KG1 (cell line): ENCODE measurements around the gene ZNF608.
A peak's percentile ranks its signal among the peaks of the same experiment; 100 is the strongest.

Source experiments
- DNase-seq: peaks from one replicate; lab custom pipeline; 2025; lab: John Stamatoyannopoulos, UW

ZNF608 gene

DNA sequence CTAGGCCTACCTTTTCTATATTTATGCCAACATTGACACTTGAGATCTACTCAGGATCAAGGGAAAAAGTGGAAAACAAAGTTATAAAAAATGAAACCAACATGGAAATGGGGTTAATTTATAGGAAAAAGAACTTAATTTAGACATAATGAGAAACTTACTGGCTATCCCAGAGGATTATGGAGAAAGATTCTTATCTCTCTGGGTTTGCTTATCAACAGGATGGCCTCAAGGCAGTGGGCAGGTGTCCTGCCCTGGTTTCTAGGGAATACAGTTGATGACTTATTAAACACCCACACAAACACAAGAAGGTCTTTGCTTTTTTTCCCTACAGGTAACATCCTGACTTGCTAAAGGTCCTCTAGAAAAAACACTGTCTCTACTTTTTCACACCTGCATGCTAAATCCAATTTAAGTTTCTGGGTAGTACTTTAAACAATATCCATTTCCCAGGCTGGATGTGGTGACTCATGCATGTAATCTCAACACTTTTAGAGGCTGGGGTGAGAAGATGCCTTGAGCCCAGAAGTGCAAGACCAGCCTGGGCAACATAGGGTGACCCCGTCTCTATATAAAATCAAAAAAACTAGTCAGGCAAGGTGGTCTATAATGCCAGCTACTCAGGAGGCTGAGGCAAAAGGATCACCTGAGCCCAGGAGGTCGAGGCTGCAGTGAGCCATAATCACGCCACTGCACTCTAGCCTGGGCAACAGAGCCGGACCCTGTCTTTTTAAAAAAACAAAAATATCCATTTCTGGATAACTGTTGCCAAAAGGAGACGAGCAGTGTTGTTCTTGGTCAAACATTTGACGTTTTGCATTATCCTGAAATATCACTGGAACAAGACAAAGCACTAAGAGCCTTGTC lies 6.6 kb upstream of the ZNF608 start:
- DNase-seq: no peak

DNA sequence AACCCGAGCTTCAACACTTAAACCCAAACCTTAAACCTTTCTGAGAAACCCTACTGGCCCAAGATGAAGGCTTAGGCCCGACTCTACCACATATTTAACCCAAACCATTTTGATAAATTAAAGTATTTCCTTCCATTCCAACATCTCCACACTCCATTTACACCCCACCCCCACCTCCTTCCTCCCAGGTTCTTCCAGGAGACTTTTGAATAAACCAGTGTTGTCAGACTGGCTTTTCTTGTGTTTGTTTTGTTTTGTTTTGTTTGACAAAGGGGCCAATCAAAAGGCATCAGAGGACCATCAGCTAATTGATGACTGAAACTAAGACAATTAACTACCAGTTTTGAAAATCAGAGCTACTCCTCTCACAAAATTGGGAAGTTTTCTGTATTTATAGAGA lies 4.6 kb upstream of the ZNF608 start:
- DNase-seq: no peak

DNA sequence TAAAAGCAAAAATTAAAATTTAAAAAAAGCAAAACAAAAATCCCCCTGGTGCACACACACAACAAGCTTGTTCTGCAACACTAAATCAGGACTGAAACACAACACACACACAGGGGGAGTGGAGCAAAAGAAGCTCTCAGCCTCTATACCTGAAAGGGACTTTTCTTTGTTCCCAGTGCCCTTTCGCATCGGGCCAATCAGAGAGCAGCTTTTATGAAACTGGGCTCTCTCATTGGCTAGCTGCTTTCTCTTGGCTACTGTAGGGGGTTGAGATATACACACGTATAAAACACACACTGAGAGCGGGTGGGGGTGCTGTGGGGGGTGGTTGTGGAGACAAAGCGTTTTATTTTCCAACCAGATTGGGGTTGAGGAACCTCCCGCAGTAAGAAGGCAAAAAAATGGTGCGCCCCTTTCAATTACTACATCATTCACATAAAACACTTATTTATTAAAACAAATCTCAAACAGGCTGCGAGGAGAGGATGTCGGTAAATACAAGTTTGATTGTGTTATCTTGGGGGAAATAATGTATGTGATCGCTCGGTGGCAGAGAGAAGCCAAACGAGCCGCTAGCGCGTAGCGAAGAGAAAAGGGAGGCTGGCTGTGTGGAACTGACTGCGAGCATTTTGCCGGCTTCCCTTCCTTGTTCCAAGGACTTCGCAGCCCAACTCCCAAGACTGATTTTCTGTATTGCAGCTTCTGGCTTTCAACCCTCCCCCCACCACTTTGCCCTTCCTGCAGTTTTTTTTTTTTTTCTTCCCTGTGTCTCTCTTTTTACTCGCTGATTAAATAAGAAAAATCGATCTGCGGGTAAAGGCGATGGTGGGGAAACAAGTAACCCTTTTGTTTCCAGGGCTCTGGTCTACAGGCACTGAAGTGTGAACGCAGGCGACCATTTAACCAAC lies 2.5 kb upstream of the ZNF608 start:
- DNase-seq: peak; percentile 36

DNA sequence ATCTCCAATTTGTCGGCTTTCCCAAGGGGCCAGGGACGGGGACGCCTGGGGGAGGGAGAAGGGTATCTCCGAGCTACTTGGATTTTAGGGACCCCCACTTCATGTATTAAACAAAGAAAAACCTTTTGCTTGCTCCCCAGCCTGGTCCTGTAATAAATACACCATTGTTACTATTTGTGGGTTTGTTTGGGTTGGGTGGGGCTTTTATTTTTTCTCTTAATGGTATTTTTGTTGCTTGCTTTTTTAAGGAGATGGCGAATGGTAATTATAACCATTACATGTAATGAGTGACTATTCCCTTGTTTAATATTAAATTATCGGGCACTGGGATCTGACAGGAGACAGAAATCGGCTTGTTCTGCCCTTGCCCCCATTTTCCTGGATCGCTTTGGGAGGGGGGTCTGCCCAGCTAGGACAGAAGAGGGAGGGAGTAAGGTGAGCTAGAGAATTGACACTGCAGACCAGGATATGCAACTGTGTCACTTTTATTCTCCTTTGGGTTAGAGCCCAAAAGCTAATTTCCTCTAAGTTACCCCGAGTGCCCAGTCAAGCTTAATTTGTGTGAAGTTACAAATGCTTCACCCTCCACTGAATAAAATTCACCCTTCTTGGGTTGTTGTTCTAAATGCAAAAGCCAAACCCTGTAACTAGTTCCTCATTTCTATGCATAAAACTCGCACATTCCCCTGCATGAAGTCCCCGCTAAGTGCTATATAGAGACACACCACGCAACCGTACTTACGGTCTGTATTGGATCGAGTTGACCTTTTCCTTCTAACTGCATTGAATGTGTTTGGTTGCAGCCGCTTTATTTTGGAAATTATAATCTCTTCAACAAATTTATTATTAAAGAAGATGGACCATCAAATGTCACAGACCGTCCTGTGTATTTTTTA lies 1.6 kb upstream of the ZNF608 start:
- peak; percentile 1 for DNase-seq

DNA sequence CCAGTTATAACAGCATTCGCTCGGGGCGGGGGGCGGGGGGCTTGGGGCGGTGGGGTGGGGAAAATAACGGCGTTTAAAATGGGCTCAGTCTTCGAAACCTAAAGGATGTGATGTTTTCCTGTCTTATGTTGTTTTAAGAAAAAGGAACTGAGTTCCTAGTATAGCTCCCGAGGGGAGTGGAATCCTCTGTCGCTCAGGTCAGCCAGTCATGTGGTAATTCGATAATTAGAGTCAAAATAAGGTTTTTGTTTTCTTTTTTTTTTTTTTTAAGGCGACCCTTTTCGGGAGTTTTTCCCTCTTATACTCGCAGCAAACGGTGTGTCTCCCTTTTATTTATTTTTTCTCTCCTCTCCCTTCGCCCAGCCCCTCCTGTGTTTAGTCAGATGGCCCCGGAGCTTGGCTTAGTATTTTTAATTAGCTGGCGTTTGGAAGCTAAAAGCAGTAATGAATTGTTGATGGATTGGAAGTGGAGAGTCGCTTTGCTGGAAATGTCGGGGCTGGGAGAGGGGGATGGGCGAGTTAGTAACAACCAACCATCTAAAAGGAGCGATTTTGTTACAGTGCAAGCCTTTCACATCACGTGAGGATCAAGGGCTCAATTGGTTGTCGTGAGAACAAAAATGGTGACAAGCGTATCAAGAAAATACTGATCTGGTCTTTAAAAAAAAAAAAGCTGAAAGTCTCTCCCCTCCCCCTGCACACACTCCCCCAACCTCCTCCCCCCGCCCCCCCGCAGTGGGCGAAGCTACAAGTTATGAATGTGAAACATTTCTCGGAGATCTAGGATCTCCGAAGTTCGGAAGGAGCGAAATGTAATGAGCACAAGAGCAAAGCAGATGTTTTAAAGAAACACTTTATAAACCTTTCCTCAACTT lies 714 bp upstream of the ZNF608 start:
- DNase-seq: peak; percentile 13

DNA sequence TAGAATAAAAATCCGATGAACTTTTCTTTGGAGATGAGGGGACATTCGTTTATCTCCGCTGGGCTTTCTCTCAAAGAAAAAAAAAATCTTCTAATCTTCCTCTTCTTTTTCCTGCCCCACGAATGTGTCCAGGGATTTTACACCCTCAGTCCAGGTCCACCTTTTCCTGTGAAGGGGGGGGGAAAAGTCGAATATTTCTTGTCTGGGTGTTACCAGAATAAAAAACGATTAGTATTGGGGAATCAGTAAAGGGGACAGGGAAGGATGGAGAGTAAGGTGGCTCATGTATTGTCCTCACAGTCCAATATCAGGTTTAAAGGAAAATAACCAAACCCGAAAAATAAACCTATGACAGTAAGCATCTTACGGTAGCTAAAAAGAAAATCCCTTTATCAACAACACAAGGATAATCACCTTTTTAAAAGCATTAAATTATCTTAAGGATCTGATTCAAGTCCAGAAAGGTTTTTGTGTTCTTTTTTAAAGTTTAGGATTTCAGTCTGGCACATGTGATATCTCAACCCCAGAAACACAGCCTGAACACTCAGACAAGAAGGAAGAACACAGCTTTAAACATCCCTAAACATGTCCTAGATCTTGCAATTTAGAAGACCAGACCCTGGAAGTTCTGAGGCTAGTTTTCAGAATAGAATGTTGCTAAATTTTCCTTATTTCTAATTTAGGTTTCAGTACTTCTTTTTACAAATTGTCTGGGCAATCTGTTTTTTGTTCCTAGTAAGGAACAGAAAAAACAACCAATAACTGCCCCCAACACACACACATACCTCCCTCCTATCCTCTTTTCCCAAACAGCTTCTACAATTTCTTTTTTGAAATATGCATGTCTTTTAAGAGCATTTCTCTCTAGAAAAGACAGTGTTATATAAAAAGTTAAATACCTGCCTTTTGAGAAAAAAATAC lies 1.2 kb downstream of the ZNF608 start:
- DNase-seq: no peak

DNA sequence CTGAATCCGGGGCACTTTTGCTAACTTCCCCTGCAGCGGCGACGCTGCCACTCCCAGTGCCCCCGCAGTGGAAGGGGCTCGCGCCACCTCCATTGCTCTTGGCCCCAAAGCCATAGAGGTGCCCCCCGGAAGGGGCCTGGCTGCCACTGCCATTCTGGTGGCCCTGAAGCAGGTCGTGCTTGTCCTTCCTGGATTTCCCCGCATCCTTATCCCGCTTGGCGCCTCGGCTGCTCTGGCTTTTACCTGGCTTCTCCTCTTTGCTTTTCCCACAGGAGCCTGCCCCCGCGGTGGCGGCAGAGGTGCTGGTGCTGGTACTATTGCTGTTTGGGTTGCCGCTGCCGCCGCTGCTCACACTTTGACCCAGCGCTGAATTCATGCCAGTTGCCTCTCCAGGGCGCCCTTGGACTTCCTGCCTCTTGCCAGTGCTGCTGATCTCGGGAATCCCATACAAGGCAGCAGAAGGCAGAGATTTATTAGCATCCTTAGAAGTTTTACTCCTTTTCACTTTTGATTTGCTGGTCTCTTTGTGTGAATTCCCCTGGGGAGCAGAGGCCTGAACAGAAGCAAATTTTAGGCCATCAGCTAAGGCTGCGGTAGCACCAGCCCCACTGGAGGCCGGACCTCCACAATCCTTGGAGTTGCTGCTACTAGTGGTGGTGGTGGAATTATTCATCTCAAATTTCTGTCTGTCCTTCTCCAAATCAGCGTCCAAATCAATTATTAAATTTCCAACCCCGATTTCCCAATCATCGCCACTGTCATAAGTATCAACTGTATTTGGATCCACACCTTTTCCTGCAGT lies 2.1 kb downstream of the ZNF608 start:
- no peak for DNase-seq

DNA sequence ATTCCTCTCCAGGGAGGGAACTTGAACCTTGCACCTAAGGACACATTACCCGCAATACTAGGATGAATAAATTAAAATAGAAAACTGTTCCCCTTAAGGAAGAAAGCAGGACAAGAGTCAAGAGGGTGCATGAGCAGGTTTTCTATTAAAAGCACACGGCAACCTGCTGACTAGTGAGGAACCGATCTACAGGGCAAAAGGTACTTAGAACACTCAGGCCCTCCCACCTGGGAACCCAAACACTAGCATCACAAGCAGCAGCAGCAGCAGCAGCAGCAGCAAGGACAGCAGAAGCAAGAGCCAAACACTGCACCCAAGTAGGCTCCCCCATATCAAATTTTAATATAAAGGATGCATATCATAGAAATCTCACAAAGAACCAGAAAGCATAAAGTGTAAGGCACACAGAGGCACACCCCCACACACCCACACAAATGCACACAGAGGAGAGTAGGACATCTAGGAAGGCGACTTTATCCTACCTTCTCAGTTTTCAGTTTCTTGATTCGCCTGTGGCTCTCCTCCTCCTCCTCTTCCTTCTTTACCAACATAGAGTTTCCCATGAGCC lies 2.8 kb downstream of the ZNF608 start:
- no peak for DNase-seq

DNA sequence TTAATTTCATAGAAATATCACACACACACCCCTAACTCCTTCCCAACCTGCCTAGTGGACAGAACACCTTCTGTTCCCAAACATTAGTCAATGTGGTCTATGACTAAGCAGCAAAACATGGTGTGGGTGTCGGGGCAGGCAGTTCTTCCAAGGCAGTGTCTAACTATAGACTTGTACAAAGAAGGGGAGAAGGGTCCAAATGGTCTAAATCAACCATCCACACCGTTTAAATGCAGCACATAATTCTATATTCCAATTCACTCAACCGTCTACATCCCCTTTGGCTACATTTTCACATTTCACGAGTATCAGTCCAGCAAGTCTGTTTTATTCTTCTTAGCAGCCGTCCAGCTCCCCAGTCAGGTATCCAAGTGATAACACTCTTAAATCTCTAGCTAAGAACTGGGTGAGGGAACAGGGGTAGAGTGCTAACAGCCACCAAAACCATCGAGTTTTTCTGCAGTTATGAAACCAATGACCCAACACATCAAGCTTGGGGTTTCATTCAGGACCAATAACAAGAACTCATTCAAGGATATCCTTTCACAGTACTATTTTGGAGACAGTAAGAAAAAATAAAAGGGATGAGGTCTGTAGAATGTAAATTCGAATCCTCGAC lies 3.3 kb downstream of the ZNF608 start:
- DNase-seq: no peak

DNA sequence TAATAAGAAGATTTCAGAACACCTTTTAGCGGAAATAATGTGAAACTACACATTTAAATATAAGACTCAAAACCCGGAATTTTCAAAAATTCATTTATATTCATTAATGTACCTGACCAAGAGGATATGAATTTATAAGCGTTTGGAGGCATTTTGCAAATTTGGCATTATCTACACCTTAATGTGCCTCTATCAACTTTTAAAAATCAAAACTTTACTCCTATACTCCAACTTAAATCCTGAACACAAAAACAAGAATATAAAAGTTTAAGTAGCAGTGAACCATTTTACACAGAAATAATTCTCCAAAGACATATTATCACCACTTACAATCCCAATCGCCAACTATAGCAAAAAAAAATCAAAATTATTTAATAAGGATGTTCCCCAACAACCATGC lies 3.9 kb downstream of the ZNF608 start:
- DNase-seq: no peak

DNA sequence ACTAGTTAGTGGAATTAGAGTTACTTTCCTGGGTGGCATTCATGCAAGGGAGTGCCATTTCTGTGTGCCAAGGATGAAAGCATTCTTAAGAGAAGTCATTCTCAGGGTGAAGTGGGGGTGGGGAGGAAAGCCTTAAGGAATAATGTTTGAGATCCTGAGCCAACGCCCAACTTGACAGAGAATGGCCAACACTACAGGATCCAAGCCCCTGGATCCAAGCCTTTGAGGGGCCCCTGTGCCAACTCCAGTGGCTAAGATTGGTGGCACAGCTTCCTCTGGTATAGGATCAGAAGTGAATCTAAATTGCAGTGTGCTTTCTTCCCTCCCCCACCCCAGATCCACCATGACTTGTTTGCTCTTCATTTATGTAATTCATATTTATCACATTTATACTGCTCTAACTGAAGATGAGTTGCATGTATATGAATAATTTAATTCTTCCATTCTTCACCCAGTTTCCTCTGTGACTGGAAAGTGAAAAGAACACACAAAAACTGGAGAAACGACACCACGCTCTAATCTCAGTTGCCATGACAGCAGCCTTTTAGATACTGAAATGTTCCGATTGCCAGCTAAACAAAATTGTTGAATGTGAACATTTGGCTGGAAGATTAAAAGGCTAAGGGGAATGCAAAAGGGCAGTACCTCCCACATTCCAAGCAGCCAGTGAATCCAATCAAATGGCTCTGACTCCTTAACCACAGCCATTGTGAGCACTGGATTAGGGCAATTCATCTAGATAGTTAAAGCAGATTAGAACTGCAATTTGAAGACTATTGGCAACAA lies 4.5 kb downstream of the ZNF608 start:
- no peak for DNase-seq

DNA sequence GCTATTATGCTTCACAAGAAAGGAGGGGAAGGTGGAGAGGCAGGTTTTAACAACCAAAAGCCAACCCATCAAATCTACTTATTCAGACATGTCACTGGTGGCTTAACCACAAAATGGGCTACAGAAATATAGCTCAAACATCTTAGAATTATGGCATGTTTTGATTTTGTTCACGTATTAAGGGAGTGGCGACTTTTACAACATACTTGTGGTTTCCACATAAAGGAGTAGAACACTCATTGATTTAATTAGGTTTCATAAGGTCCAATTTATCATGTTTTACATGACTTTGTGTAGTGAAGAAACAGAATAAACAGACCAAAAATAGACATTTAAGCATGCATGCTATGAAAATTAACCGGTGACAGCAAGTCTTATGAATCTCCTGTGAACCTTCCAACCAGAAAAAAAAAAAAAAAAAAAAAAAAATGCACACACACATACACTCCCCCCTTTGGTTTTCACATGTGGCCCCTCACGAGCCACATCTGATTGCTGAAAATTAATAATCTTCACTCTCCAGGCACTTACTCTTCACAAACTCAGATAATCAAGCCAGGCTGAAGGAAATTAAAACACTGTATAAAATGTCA lies 5.4 kb downstream of the ZNF608 start:
- no peak for DNase-seq

DNA sequence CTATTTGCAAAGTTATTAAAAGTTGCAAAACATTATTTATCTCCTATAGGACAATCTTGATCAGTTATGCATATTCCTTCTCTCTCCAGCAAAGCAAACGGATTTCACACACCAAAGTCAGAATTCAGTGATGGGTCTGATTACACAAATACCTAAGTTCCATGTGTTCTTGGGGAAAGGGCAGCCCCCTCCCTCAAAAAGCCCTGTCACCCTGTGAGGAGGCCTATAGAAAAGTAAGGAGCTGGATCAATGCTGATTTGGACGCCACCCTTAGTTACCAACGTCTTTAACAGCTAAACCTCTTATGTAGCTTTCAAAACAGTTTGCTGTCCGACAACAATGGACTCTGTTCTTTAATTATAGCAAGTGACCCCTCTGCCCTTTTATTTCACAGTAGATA lies 6.4 kb downstream of the ZNF608 start:
- DNase-seq: no peak

DNA sequence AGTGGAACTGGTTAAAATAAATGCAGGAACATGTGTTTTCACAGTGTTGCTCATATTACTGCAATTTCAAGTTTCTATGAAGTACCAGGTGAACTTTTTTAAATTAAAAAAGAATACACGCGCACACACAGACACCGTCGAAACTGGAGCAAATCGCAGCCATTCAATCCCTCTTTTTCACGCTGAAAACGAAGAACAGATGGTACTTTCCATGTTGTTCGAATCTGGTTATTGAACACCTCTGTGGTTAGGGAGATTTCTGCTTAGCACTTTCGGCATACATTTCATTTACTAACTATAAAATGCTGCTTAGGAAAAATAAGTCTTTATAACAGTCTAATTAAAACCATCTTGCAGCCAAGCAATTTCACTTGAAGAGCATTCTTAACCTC lies 6.8 kb downstream of the ZNF608 start:
- no peak for DNase-seq

DNA sequence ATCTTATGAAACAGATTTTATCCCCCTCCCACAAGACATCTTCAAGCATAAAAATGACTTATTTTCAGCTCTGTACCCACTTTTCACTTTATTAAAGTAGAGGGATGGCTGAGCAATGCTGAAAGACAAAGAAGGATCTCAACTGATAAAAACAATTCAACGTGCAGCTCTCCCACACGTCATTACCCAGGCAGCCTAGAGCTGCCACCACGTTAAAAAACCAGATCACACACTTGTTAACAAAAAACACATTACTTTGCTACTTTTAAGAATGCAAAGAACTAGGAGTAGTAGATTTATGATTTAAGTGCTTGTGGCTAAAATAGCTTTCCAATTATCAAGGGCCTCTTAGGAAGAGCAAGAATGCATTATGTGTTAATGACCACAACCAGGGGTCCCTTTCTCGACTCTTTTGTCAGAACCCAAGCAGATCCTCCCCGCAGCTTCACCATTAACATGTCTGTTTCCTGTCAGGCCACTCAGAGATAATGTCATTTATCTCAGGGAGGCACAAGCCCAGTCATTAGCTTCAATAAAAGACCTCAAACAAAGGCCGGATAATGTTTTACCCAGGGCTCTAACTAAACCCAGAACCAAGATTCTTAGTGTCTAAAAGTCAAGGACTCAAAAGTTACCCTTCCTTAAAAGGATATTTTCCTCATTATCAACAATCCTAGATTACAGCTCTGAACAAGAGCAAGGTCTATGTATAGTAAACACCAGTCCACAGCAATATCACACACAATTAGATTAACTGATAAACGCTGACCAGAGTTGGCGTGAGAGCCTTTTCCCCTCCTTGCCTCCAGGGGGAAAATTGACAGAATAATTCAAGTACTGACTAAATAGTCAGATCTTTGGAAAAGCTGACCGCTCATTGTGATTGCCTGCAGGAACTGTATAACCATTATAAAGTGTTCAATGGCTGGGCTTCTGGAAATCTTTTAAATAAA lies 7.5 kb downstream of the ZNF608 start:
- no peak for DNase-seq

DNA sequence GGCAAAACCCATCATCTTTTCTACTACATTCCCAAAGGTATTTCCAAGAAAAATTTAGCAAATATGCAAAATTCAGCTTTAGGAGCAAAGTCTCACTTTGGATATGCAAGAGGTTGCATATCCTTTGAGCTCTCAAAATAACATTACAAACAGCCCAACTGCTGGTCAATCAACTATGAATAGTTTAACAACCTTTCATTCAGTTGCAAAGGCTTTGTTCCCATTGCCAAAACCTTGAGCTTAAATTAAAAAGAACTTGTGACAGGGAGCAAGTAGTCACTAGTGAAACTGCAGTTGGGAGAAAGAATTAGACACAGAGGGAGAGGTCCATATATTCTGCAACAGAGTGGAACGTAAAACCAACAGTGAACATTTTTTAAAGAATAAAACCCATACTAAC lies 8.8 kb downstream of the ZNF608 start:
- DNase-seq: no peak
